ENCODE data around the gene GNAT1. TPM values are rescaled to one million over a fixed set of nuclear protein-coding genes. Genes with fewer than 3 reads are reported as not detected.
"Not testable (repeated sequence)": the region's sequence is repeated elsewhere in the genome, so short reads cannot be mapped to it uniquely, and the experiment has no call there.

Gene GNAT1
- total RNA-seq, 2 experiments from 2014 or later: not detected

DNA sequence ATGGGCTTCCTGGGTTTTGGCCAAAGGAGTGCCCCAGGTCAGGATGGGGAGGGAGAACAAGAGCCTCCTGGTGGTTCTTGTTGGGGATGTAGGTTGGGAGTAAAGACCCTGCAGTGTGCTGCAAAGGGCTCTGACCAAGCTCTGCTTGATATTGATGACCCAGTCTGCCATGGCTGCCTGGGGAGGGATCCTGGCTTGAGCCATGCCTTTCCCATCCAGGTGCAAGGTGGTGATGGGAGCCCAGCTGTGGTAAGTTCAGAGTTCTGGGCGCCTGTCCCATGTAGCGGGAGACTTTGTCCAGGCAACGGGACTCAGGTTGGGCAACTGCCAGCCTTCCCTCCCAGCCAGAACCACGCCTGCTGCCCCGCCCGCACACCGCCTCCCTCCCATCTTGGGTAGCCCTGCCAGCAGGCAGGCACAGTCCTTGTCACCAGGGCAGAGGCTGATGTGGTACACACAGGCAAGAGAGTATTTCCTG is 47.2 kb downstream of the GNAT1 start:
- Mint-ChIP-seq H3K9me3 (ENCODE audit: low read depth) (no peaks in the 10 kb centered on the region), H3K4me1 (peaks cover 63% of the 10 kb centered on the region), H3K36me3 (peaks cover 31% of the 10 kb centered on the region), H3K27ac (peak overlapping the region; percentile 94), H3K4me3 (peak overlapping the region; percentile 97), H3K27me3 (no peaks in the 10 kb centered on the region)
- CTCF ChIA-PET: interaction anchor here (4.1 to 6.7 kb wide), 2 partner anchors 9 to 12 kb away, joined by 43 to 83 read pairs; no protein-coding TSS in a partner anchor
- no peak for ATAC-seq
- DNase-seq: no peak

- Mint-ChIP-seq H3K4me3 (peak overlapping the region; percentile 97), H3K9me3 (ENCODE audit: low read depth) (no peaks in the 10 kb centered on the region)
Observed at GRCh38 chr3:50239649-50240048, 48.2 kb downstream of the GNAT1 start.

DNA sequence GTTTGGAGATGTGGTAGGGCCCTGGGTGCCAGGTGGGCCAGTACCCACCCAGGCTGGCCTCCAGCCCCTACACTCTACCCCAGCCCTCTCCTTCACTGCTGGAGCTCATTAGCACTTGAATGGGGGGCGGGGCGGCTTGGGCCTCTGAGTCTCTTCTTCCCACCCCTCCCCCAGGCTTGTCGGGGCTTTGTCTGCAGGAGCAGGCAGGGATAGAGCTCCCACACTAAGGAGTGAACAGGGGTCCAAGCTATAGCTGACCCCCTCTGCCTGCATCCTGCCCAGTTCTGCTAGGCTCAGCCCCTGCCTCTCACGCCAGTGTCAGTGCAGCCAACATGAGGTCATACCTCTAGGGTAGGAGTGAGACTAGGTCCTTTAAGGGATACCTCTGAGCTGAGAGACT is 49.8 kb downstream of the GNAT1 start:
- CTCF ChIA-PET: interaction anchor here (1.0 to 6.3 kb wide), 3 partner anchors 14 to 49 kb away, joined by 3 to 78 read pairs (median 31); no protein-coding TSS in a partner anchor
- H3K4me1 Mint-ChIP-seq: peaks cover 74% of the 10 kb centered on the region
- no peaks in the 10 kb centered on the region for H3K9me3 Mint-ChIP-seq (ENCODE audit: low read depth)
- no peaks in the 10 kb centered on the region for H3K27me3 Mint-ChIP-seq
- no peak for ATAC-seq
- H3K4me3 Mint-ChIP-seq: peak overlapping the region; percentile 69
- H3K36me3 Mint-ChIP-seq: peaks cover 36% of the 10 kb centered on the region
- H3K27ac Mint-ChIP-seq: peak overlapping the region; percentile 95
- DNase-seq: no peak

More at GRCh38 chr3:50239649-50240048, 48.2 kb downstream of the GNAT1 start:
- CTCF ChIA-PET: interaction anchor here (1.3 to 6.3 kb wide), 3 partner anchors 12 to 25 kb away, joined by 3 to 78 read pairs (median 31); no protein-coding TSS in a partner anchor
- Mint-ChIP-seq H3K36me3 (peaks cover 36% of the 10 kb centered on the region), H3K27ac (peak overlapping the region; percentile 73), H3K4me1 (peaks cover 68% of the 10 kb centered on the region), H3K27me3 (no peaks in the 10 kb centered on the region)
- DNase-seq (no peak), ATAC-seq (no peak)

- DNase-seq: peak; percentile 69
- H3K27me3 Mint-ChIP-seq: no peaks in the 10 kb centered on the region
- no peaks in the 10 kb centered on the region for H3K9me3 Mint-ChIP-seq (ENCODE audit: low read depth)
- ATAC-seq: no peak
- peak overlapping the region; percentile 69 for H3K4me3 Mint-ChIP-seq
- peaks cover 81% of the 10 kb centered on the region for H3K4me1 Mint-ChIP-seq
- H3K36me3 Mint-ChIP-seq: peaks cover 36% of the 10 kb centered on the region
- CTCF ChIA-PET: interaction anchor here (0.9 to 6.3 kb wide), 9 partner anchors 9 to 95 kb away, joined by 3 to 78 read pairs (median 4); no protein-coding TSS in a partner anchor
- H3K27ac Mint-ChIP-seq: peak overlapping the region; percentile 95
Observed at GRCh38 chr3:50241713-50242380, 50.4 kb downstream of the GNAT1 start.

DNA sequence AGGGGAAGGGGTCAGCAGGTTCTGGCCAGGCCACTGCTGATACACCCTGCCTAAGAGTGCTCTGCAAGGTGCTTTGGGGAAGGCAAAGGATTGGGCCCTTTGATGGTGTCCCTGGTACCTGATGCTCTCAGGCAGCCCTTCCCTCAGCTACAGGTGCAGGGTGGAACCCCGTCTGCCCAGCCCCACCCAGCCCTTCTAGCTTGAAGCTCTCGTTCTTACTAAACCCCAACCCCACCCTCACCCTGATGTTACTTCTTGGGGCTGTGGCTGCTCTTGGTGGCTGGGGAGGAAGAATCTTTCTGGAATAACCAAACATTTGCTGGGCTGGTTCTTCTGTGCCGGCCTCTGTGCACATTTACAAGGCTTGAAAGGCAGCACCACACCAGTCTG is 51.0 kb downstream of the GNAT1 start:
- no peak for ATAC-seq
- H3K27me3 Mint-ChIP-seq: no peaks in the 10 kb centered on the region
- no peaks in the 10 kb centered on the region for H3K9me3 Mint-ChIP-seq (ENCODE audit: low read depth)
- DNase-seq: peak; percentile 68
- peak overlapping the region; percentile 95 for H3K27ac Mint-ChIP-seq
- peak overlapping the region; percentile 69 for H3K4me3 Mint-ChIP-seq
- peaks cover 34% of the 10 kb centered on the region for H3K36me3 Mint-ChIP-seq
- H3K4me1 Mint-ChIP-seq: peaks cover 86% of the 10 kb centered on the region
- CTCF ChIA-PET: interaction anchor here (0.9 to 6.3 kb wide), 9 partner anchors 9 to 94 kb away, joined by 3 to 78 read pairs (median 4); no protein-coding TSS in a partner anchor

DNA sequence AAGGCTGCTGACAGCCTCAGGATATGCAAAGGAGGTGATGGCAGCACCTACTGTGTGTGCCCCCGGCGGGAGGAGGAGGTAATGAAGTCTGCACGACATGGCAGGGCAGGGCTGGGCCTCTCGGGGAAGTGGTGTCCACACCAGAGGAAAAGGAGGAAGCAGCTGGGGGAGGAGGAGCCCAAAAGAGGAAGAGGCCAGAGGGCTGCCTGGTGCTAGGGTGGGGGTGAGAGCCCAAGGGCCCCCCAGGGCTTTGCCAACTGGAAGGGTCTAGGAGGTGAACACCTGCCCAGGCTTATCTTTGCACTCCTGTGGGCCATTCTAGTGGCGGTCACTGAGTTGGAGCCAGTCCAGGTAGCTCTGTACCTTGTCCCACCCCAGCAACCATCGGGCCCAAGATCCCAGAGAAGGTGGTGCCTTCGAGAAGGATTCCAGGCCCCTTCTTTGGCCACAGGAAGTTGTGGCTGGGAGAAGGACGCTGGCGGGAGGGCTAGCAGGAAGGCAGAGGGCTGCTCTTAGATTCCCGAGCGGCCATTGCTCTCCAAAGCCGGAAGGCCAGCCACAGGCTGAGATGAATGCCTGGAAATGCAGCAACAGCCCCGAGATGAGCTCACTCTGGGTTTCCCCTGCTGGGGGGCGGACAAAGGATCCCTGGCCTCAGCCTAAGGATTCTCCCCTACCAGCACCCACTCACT is 51.6 kb downstream of the GNAT1 start:
- DNase-seq: peak; percentile 65
- Mint-ChIP-seq H3K27ac (peak overlapping the region; percentile 95), H3K4me3 (peak overlapping the region; percentile 69), H3K9me3 (ENCODE audit: low read depth) (no peaks in the 10 kb centered on the region), H3K27me3 (no peaks in the 10 kb centered on the region), H3K4me1 (peaks cover 88% of the 10 kb centered on the region), H3K36me3 (peaks cover 34% of the 10 kb centered on the region)
- CTCF ChIA-PET: interaction anchor here (0.5 to 6.3 kb wide), 15 partner anchors 9 to 81 kb away, joined by 3 to 78 read pairs (median 4); no protein-coding TSS in a partner anchor
- no peak for ATAC-seq

DNA sequence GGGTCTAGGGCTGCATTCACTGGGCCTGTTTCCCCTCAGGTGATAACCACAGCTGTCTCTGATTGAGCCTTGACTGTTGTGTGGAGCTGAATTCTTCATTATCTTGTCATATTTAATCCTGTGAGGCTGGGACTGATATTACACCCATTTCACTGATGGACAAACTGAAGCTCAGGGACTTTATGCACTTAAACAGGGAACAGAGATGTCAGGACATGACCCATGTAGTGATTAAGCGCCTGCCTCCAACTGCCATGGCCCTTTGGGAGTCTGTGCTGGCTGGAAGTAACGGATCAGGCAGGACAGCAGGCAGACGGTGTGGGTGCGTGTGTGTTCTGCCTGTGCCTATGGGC is 52.1 kb downstream of the GNAT1 start:
- Mint-ChIP-seq H3K36me3 (peaks cover 32% of the 10 kb centered on the region), H3K4me1 (peaks cover 86% of the 10 kb centered on the region), H3K4me3 (peak overlapping the region; percentile 69), H3K27ac (peak overlapping the region; percentile 95), H3K27me3 (no peaks in the 10 kb centered on the region), H3K9me3 (ENCODE audit: low read depth) (no peaks in the 10 kb centered on the region)
- ATAC-seq (no peak), DNase-seq (no peak)
- CTCF ChIA-PET: interaction anchor here (0.6 to 6.3 kb wide), 12 partner anchors 9 to 92 kb away, joined by 3 to 78 read pairs (median 4); no protein-coding TSS in a partner anchor

- H3K4me3 Mint-ChIP-seq: peak overlapping the region; percentile 68
- H3K9me3 Mint-ChIP-seq (ENCODE audit: low read depth); DNase-seq; ATAC-seq; H3K27me3 Mint-ChIP-seq: not testable (repeated sequence)
- CTCF ChIA-PET: interaction anchor here (1.0 to 6.3 kb wide), 4 partner anchors 9 to 27 kb away, joined by 3 to 78 read pairs (median 18); partner anchors contain the start of gene GNAI2
- H3K4me1 Mint-ChIP-seq: peaks cover 80% of the 10 kb centered on the region
- H3K36me3 Mint-ChIP-seq: peaks cover 28% of the 10 kb centered on the region
- peak overlapping the region; percentile 79 for H3K27ac Mint-ChIP-seq
Observed at GRCh38 chr3:50244813-50245212, 53.4 kb downstream of the GNAT1 start.

GRCh38 chr3:50245251-50245745 is 53.9 kb downstream of the GNAT1 start:
- peak overlapping the region; percentile 68 for H3K4me3 Mint-ChIP-seq
- H3K27me3 Mint-ChIP-seq: no peaks in the 10 kb centered on the region
- H3K9me3 Mint-ChIP-seq (ENCODE audit: low read depth): no peaks in the 10 kb centered on the region
- peak overlapping the region; percentile 91 for H3K27ac Mint-ChIP-seq
- no peak for DNase-seq
- CTCF ChIA-PET: interaction anchor here (1.2 to 6.3 kb wide), 4 partner anchors 15 to 83 kb away, joined by 4 to 78 read pairs (median 20); partner anchors contain the start of gene TUSC2
- peaks cover 80% of the 10 kb centered on the region for H3K4me1 Mint-ChIP-seq
- peaks cover 25% of the 10 kb centered on the region for H3K36me3 Mint-ChIP-seq
- ATAC-seq: no peak

DNA sequence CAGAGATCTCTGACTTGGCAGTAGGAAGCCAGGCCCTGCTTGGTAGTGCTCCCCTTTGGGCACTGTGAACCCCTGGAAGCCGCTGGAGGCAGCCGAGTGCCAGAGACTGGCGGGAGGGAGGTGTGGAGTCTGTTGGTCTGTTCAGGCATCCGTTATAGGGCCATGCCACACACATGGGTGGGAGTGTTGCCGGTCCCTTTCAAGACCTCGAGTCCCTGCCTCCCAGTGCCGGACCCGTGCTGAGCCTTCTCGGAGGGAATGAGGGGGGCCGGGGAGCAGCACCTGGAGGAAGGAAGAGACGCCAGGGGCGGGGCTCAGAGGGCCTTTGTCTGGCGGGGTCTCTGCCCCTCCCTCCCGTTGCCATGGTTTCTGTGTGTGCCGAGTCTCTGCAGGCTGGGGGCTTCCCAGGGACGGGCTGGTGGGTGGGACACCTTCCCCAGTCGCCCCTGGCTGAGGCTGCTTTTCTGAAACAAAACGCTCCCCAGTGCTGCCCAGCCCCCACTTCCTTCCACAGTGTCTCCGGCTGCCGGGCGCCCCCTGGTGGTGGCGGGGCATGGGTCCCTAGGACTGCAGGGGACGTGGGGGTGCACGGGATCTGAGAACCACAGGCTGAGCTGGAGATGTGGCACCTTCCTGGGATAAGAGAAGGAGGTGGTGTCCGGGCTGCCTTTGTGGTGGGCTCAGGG is 54.6 kb downstream of the GNAT1 start:
- Mint-ChIP-seq H3K36me3 (peaks cover 25% of the 10 kb centered on the region), H3K4me1 (peaks cover 76% of the 10 kb centered on the region), H3K27ac (peak overlapping the region; percentile 91), H3K9me3 (ENCODE audit: low read depth) (no peaks in the 10 kb centered on the region), H3K27me3 (no peaks in the 10 kb centered on the region), H3K4me3 (peak overlapping the region; percentile 68)
- CTCF ChIA-PET: interaction anchor here (0.6 to 11.4 kb wide), 32 partner anchors 10 to 444 kb away, joined by 3 to 231 read pairs (median 6); partner anchors contain the start of genes GNAI2, GNAT1, HYAL3 and IFRD2
- ATAC-seq: peak; percentile 80
- DNase-seq: peak; percentile 96

DNA sequence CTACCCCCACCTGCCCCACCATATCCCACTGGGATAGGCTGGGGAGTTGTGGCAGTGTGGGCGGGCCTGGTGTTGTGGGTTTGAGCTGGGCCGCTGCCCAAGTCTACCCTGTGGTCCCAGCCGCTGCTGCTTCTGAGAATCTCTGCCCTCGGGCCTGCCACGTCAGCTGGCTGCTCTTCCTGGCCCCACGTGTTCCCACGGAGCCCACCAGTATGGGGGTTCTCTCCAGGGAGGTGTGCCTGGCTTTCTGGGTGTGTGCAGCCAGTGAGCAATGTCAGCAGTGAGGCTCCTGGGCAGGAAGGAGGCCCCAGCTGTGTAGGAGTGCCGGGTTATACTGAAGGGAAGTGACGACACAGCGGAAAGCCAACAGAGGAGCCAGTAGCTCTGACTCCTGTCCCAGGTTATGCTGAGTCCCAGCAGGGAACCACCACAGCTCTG is 55.1 kb downstream of the GNAT1 start:
- DNase-seq: peak; percentile 95
- H3K9me3 Mint-ChIP-seq (ENCODE audit: low read depth): no peaks in the 10 kb centered on the region
- H3K4me3 Mint-ChIP-seq: peak overlapping the region; percentile 68
- peak overlapping the region; percentile 91 for H3K27ac Mint-ChIP-seq
- ATAC-seq: peak; percentile 83
- H3K36me3 Mint-ChIP-seq: peaks cover 27% of the 10 kb centered on the region
- peaks cover 75% of the 10 kb centered on the region for H3K4me1 Mint-ChIP-seq
- H3K27me3 Mint-ChIP-seq: no peaks in the 10 kb centered on the region
- CTCF ChIA-PET: interaction anchor here (0.5 to 11.4 kb wide), 34 partner anchors 10 to 575 kb away, joined by 3 to 231 read pairs (median 5); partner anchors contain the start of genes GNAI2, GNAT1, HYAL3 and IFRD2

All from activated CD8-positive, alpha-beta memory T cell treated with anti-CD3 and anti-CD28 coated beads, Interleukin-2, amount 10 ng/mL, durations not matched to agents 7 days and 5 days (primary cell).